AG04450 (cell line): ENCODE results near the gene WLS. TPM values are rescaled to one million over a fixed set of nuclear protein-coding genes. Genes with fewer than 3 reads are reported as not detected.
"Not testable (repeated sequence)": the region's sequence is repeated elsewhere in the genome, so short reads cannot be mapped to it uniquely, and the experiment has no call there.

Experiments used
- CTCF ChIA-PET: fragments of 300-600, 350-600 bp; formaldehyde crosslinking; extraction: SDS; loops from one replicate; lab custom pipeline; 2022; ENCODE audit warnings: antibody characterized with exemption, inconsistent platforms; lab: Charles Lee
- POLR2A ChIA-PET: fragments of 350-600 bp; formaldehyde crosslinking; extraction: SDS; loops from one replicate; lab custom pipeline; 2021; ENCODE audit warnings: antibody characterized with exemption, inconsistent platforms; lab: Yijun Ruan, JAX
- DNase-seq: peaks from one replicate; pipeline ENCODE4 v3.0.0-alpha.2; 2011; ENCODE audit warnings: low read depth, low spot score
- H3K27ac ChIP-seq: one replicate; pipeline ENCODE4 v1.5.1; 2012; ENCODE audit warnings: low read depth, low read length, control low read depth
- H3K27me3 ChIP-seq: one replicate; pipeline ENCODE4 v1.6.0; 2012; ENCODE audit warnings: low read length; ENCODE audit not compliant: control insufficient read depth, insufficient read depth
- H3K4me3 ChIP-seq: 2 replicates; pipeline ENCODE4 v1.5.1; 2011; ENCODE audit warnings: mild to moderate bottlenecking, low read depth, low read length, control low read depth
- H3K9me3 ChIP-seq: 2 replicates; pipeline ENCODE4 v1.5.1; 2012; ENCODE audit warnings: low read length; ENCODE audit not compliant: control insufficient read depth, insufficient read depth
- polyA plus RNA-seq: library from polyadenylated mRNA; depleted of rRNA; stranded (reverse); fragments of >200 nt; gene quantifications from 2 replicates; pipeline ENCODE4 v1.2.3, GENCODE V29; 2011
- TF ChIP-seq, protein P1 (sequence below): IDR thresholded peaks from 2 replicates; pipeline ENCODE4 v1.5.1; 2011; ENCODE audit warnings: low read depth, low read length, control low read depth, inconsistent platforms

Gene WLS
- polyA plus RNA-seq, 1 experiment, result 391 TPM

- no peaks in the 10 kb centered on the region for H3K27me3 ChIP-seq
- H3K9me3 ChIP-seq, result no peaks in the 10 kb centered on the region
- ChIA-PET POLR2A (interaction anchor here (0.6 kb wide), 1 partner anchor 24 kb away, joined by 6 read pairs; no protein-coding TSS in a partner anchor), CTCF (interaction anchor here (0.7 to 2.8 kb wide), 5 partner anchors 13 to 146 kb away, joined by 3 to 12 read pairs (median 8); no protein-coding TSS in a partner anchor)
- no peak overlapping the region for H3K4me3 ChIP-seq
- no peak for DNase-seq
- H3K27ac ChIP-seq, result peak overlapping the region; percentile 92
- TF ChIP-seq, protein P1, sequence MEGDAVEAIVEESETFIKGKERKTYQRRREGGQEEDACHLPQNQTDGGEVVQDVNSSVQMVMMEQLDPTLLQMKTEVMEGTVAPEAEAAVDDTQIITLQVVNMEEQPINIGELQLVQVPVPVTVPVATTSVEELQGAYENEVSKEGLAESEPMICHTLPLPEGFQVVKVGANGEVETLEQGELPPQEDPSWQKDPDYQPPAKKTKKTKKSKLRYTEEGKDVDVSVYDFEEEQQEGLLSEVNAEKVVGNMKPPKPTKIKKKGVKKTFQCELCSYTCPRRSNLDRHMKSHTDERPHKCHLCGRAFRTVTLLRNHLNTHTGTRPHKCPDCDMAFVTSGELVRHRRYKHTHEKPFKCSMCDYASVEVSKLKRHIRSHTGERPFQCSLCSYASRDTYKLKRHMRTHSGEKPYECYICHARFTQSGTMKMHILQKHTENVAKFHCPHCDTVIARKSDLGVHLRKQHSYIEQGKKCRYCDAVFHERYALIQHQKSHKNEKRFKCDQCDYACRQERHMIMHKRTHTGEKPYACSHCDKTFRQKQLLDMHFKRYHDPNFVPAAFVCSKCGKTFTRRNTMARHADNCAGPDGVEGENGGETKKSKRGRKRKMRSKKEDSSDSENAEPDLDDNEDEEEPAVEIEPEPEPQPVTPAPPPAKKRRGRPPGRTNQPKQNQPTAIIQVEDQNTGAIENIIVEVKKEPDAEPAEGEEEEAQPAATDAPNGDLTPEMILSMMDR, result no peak
Observed at GRCh38 chr1:68175621-68176398, 56.5 kb downstream of the WLS start.

DNA sequence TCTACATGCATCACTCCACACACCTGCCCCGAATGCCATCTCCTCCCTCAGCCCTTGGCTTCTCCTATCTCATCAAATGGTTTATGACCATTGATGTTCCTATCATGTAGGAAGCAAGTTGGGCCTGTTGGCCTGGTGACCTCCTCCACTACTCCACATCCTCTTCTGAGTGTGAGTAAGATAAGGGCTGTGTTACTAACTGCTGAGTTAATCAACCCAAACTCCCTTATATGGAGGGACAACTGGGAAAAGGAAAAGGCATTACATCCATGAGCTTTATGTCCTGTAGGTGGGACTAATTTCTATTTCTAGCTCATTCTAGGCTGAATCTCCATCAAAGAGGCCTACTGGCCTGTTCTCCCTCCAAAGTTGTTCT, 57.6 kb downstream of the WLS start:
- H3K4me3 ChIP-seq, result no peak overlapping the region
- no peaks in the 10 kb centered on the region for H3K9me3 ChIP-seq
- H3K27me3 ChIP-seq, result no peaks in the 10 kb centered on the region
- POLR2A ChIA-PET, result interaction anchor here (1.1 to 2.0 kb wide), 3 partner anchors 32 to 57 kb away, joined by 3 to 37 read pairs (median 6); partner anchors contain the start of gene WLS
- peak overlapping the region; percentile 92 for H3K27ac ChIP-seq
- TF ChIP-seq, protein P1, result no peak
- no peak for DNase-seq
- CTCF ChIA-PET, result interaction anchor here (0.8 to 2.8 kb wide), 5 partner anchors 14 to 58 kb away, joined by 3 to 12 read pairs (median 8); no protein-coding TSS in a partner anchor

GRCh38 chr1:68173936-68174737, 58.2 kb downstream of the WLS start:
- CTCF ChIA-PET, result interaction anchor here (0.6 to 2.8 kb wide), 7 partner anchors 15 to 1179 kb away, joined by 3 to 12 read pairs (median 5); no protein-coding TSS in a partner anchor
- POLR2A ChIA-PET, result interaction anchor here (0.7 to 2.0 kb wide), 10 partner anchors 13 to 489 kb away, joined by 3 to 37 read pairs (median 4); partner anchors contain the start of genes GADD45A and WLS
- TF ChIP-seq, protein P1, result no peak
- Histone ChIP-seq H3K9me3 (no peaks in the 10 kb centered on the region), H3K4me3 (peak overlapping the region; percentile 38), H3K27me3 (no peaks in the 10 kb centered on the region), H3K27ac (peak overlapping the region; percentile 92)
- DNase-seq, result peak; percentile 94

GRCh38 chr1:68173283-68173935, 58.9 kb downstream of the WLS start:
- no peak for DNase-seq
- Histone ChIP-seq H3K27me3 (no peaks in the 10 kb centered on the region), H3K27ac (peak overlapping the region; percentile 92), H3K9me3 (no peaks in the 10 kb centered on the region), H3K4me3 (peak overlapping the region; percentile 23)
- ChIA-PET POLR2A (interaction anchor here (0.7 to 2.0 kb wide), 10 partner anchors 8 to 489 kb away, joined by 3 to 37 read pairs (median 4); partner anchors contain the start of genes GADD45A and WLS), CTCF (interaction anchor here (0.6 to 1.1 kb wide), 4 partner anchors 20 to 1178 kb away, joined by 3 to 5 read pairs (median 3); no protein-coding TSS in a partner anchor)
- TF ChIP-seq, protein P1, result no peak

DNA sequence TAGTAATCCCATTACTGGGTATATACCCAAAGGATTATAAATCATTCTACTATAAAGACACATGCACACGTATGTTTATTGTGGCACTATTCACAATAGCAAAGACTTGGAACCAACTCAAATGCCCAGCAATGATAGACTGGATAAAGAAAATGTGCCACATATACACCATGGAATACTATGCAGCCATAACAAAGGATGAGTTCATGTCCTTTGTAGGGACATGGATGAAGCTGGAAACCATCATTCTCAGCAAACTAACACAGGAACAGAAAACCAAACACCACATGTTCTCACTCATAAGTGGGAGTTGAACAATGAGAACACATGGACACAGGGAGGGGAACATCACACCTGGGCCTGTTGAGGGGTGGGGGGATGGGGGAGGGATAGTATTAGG, 60.5 kb downstream of the WLS start:
- DNase-seq, H3K27me3 ChIP-seq, H3K27ac ChIP-seq, H3K9me3 ChIP-seq, H3K4me3 ChIP-seq, CTCF ChIA-PET, POLR2A ChIA-PET: not testable (repeated sequence)
